ENCODE data around the gene SHH. TPM values are rescaled to one million over a fixed set of nuclear protein-coding genes. Genes with fewer than 3 reads are reported as not detected.

Gene SHH
- total RNA-seq, result 0.63 TPM

GRCh38 chr7:155811895-155812761, at the start of gene SHH:
TSS of gene SHH (minus strand) at chr7:155812463. CDS start at chr7:155812122, 341 bp downstream.

Other genes with a start within 250 kb of the SHH start
- 93.9 TPM for gene RBM33, start 167.8 kb downstream of the SHH start, total RNA-seq

Measured in parietal lobe (tissue), 1 donor.